Measurements from ENCODE around the gene SCMH1. TPM values are rescaled to one million over a fixed set of nuclear protein-coding genes. Genes with fewer than 3 reads are reported as not detected.

Gene SCMH1
- total RNA-seq, 1 experiment from 2014 or later, result 21.1 TPM

- DNase-seq, result no peak
- Histone ChIP-seq H3K36me3 (replicated peaks; ENCODE audit: control insufficient read depth, insufficient read depth, low read length) (peaks cover 54% of the 10 kb centered on the region), H3K27me3 (ENCODE audit: control insufficient read depth, insufficient read depth, low read length) (no peaks in the 10 kb centered on the region), H3K4me3 (ENCODE audit: insufficient read depth, low read depth, low read length) (no peak overlapping the region)
Measured at GRCh38 chr1:40998668-40999067, 243.4 kb downstream of the SCMH1 start.

- no peaks in the 10 kb centered on the region for H3K27me3 ChIP-seq (ENCODE audit: control insufficient read depth, insufficient read depth, low read length)
- DNase-seq, result no peak
- H3K4me3 ChIP-seq (ENCODE audit: insufficient read depth, low read depth, low read length), result no peak overlapping the region
- peaks cover 46% of the 10 kb centered on the region for H3K36me3 ChIP-seq (replicated peaks; ENCODE audit: control insufficient read depth, insufficient read depth, low read length)
Measured at GRCh38 chr1:40997096-40997495, 245.0 kb downstream of the SCMH1 start.

GRCh38 chr1:40989066-40989465, 253.0 kb downstream of the SCMH1 start:
- H3K36me3 ChIP-seq (replicated peaks; ENCODE audit: control insufficient read depth, insufficient read depth, low read length), result peaks cover 54% of the 10 kb centered on the region
- H3K4me3 ChIP-seq (ENCODE audit: insufficient read depth, low read depth, low read length), result no peak overlapping the region
- DNase-seq, result no peak
- H3K27me3 ChIP-seq (ENCODE audit: control insufficient read depth, insufficient read depth, low read length), result no peaks in the 10 kb centered on the region

- Histone ChIP-seq H3K36me3 (replicated peaks; ENCODE audit: control insufficient read depth, insufficient read depth, low read length) (peaks cover 54% of the 10 kb centered on the region), H3K4me3 (ENCODE audit: insufficient read depth, low read depth, low read length) (no peak overlapping the region), H3K27me3 (ENCODE audit: control insufficient read depth, insufficient read depth, low read length) (no peaks in the 10 kb centered on the region)
- DNase-seq, result no peak
Measured at GRCh38 chr1:40988280-40988679, 253.8 kb downstream of the SCMH1 start.

- peaks cover 52% of the 10 kb centered on the region for H3K36me3 ChIP-seq (replicated peaks; ENCODE audit: control insufficient read depth, insufficient read depth, low read length)
- H3K4me3 ChIP-seq (ENCODE audit: insufficient read depth, low read depth, low read length), result no peak overlapping the region
- DNase-seq, result no peak
Measured at GRCh38 chr1:40987439-40988276, 254.4 kb downstream of the SCMH1 start.

GRCh38 chr1:40986956-40987355, 255.2 kb downstream of the SCMH1 start:
- DNase-seq, result no peak
- peaks cover 48% of the 10 kb centered on the region for H3K36me3 ChIP-seq (replicated peaks; ENCODE audit: control insufficient read depth, insufficient read depth, low read length)

More at GRCh38 chr1:40987439-40988276, 254.4 kb downstream of the SCMH1 start:
- no peaks in the 10 kb centered on the region for H3K27me3 ChIP-seq (ENCODE audit: control insufficient read depth, insufficient read depth, low read length)

GRCh38 chr1:40986328-40986783, 255.8 kb downstream of the SCMH1 start:
- peaks cover 42% of the 10 kb centered on the region for H3K36me3 ChIP-seq (replicated peaks; ENCODE audit: control insufficient read depth, insufficient read depth, low read length)
- H3K4me3 ChIP-seq (ENCODE audit: insufficient read depth, low read depth, low read length), result no peak overlapping the region

More at GRCh38 chr1:40986956-40987355, 255.2 kb downstream of the SCMH1 start:
- Histone ChIP-seq H3K4me3 (ENCODE audit: insufficient read depth, low read depth, low read length) (no peak overlapping the region), H3K27me3 (ENCODE audit: control insufficient read depth, insufficient read depth, low read length) (no peaks in the 10 kb centered on the region)

GRCh38 chr1:40985875-40986274, 256.2 kb downstream of the SCMH1 start:
- no peak for DNase-seq
- H3K27me3 ChIP-seq (ENCODE audit: control insufficient read depth, insufficient read depth, low read length), result no peaks in the 10 kb centered on the region
- H3K4me3 ChIP-seq (ENCODE audit: insufficient read depth, low read depth, low read length), result no peak overlapping the region
- H3K36me3 ChIP-seq (replicated peaks; ENCODE audit: control insufficient read depth, insufficient read depth, low read length), result peaks cover 38% of the 10 kb centered on the region

More at GRCh38 chr1:40986328-40986783, 255.8 kb downstream of the SCMH1 start:
- no peak for DNase-seq
- no peaks in the 10 kb centered on the region for H3K27me3 ChIP-seq (ENCODE audit: control insufficient read depth, insufficient read depth, low read length)

GRCh38 chr1:40985161-40985560, 256.9 kb downstream of the SCMH1 start:
- H3K36me3 ChIP-seq (replicated peaks; ENCODE audit: control insufficient read depth, insufficient read depth, low read length), result peaks cover 34% of the 10 kb centered on the region

GRCh38 chr1:40984531-40984930, 257.6 kb downstream of the SCMH1 start:
- no peaks in the 10 kb centered on the region for H3K27me3 ChIP-seq (ENCODE audit: control insufficient read depth, insufficient read depth, low read length)
- peaks cover 32% of the 10 kb centered on the region for H3K36me3 ChIP-seq (replicated peaks; ENCODE audit: control insufficient read depth, insufficient read depth, low read length)
- no peak for DNase-seq
- H3K4me3 ChIP-seq (ENCODE audit: insufficient read depth, low read depth, low read length), result no peak overlapping the region

More at GRCh38 chr1:40985161-40985560, 256.9 kb downstream of the SCMH1 start:
- Histone ChIP-seq H3K27me3 (ENCODE audit: control insufficient read depth, insufficient read depth, low read length) (no peaks in the 10 kb centered on the region), H3K4me3 (ENCODE audit: insufficient read depth, low read depth, low read length) (no peak overlapping the region)
- no peak for DNase-seq

- Histone ChIP-seq H3K36me3 (replicated peaks; ENCODE audit: control insufficient read depth, insufficient read depth, low read length) (peaks cover 28% of the 10 kb centered on the region), H3K27me3 (ENCODE audit: control insufficient read depth, insufficient read depth, low read length) (no peaks in the 10 kb centered on the region), H3K4me3 (ENCODE audit: insufficient read depth, low read depth, low read length) (no peak overlapping the region)
- DNase-seq, result no peak
Measured at GRCh38 chr1:40984066-40984465, 258.0 kb downstream of the SCMH1 start.

GRCh38 chr1:40983286-40983685, 258.8 kb downstream of the SCMH1 start:
- peaks cover 22% of the 10 kb centered on the region for H3K36me3 ChIP-seq (replicated peaks; ENCODE audit: control insufficient read depth, insufficient read depth, low read length)
- no peaks in the 10 kb centered on the region for H3K27me3 ChIP-seq (ENCODE audit: control insufficient read depth, insufficient read depth, low read length)
- no peak for DNase-seq
- H3K4me3 ChIP-seq (ENCODE audit: insufficient read depth, low read depth, low read length), result no peak overlapping the region

GRCh38 chr1:40982721-40983120, 259.4 kb downstream of the SCMH1 start:
- no peak for DNase-seq
- no peak overlapping the region for H3K4me3 ChIP-seq (ENCODE audit: insufficient read depth, low read depth, low read length)
- no peaks in the 10 kb centered on the region; the same call in 1 of the 2 replicates for H3K27me3 ChIP-seq (ENCODE audit: control insufficient read depth, insufficient read depth, low read length)
- H3K36me3 ChIP-seq (replicated peaks; ENCODE audit: control insufficient read depth, insufficient read depth, low read length), result peaks cover 19% of the 10 kb centered on the region

GRCh38 chr1:40981691-40982448, 260.2 kb downstream of the SCMH1 start:
- DNase-seq, result peak; percentile 48
- peaks cover 11% of the 10 kb centered on the region for H3K36me3 ChIP-seq (replicated peaks; ENCODE audit: control insufficient read depth, insufficient read depth, low read length)
- H3K27me3 ChIP-seq (ENCODE audit: control insufficient read depth, insufficient read depth, low read length), result no peaks in the 10 kb centered on the region; the same call in 1 of the 2 replicates
- no peak overlapping the region for H3K4me3 ChIP-seq (ENCODE audit: insufficient read depth, low read depth, low read length)
